Measurements from ENCODE around the gene GRIN2A.

The GRIN2A gene

GRCh38 chr16:9978160-9978725 is 204.0 kb downstream of the GRIN2A start:
- H3K9ac ChIP-seq (ENCODE audit: insufficient read length, low read depth), result no peak overlapping the region

GRCh38 chr16:9977333-9977897 is 204.8 kb downstream of the GRIN2A start:
- Histone ChIP-seq H3K4me1 (ENCODE audit: insufficient read depth, insufficient read length) (no peaks in the 10 kb centered on the region), H3K4me3 (ENCODE audit: insufficient read length, low read depth) (no peak overlapping the region), H3K27me3 (ENCODE audit: insufficient read depth, insufficient read length) (no peaks in the 10 kb centered on the region), H3K9me3 (ENCODE audit: insufficient read depth, low read length) (peaks cover 10% of the 10 kb centered on the region; the same call in 1 of the 2 replicates), H3K36me3 (ENCODE audit: insufficient read depth, insufficient read length, low read length) (no peaks in the 10 kb centered on the region), H3K9ac (ENCODE audit: insufficient read length, low read depth) (no peak overlapping the region)
- no peak for DNase-seq (ENCODE audit: low read depth, low spot score)
- TF ChIP-seq YY1 (IDR thresholded peaks at IDR 0.05; ENCODE audit: insufficient read depth, insufficient read length), result no peak
- TF ChIP-seq SUZ12 (IDR thresholded peaks at IDR 0.05; ENCODE audit: extremely low read depth, insufficient read depth, insufficient read length), result no peak
- TF ChIP-seq ZNF274 (IDR thresholded peaks at IDR 0.05; ENCODE audit: low read depth, low read length), result no peak

More at GRCh38 chr16:9978160-9978725, 204.0 kb downstream of the GRIN2A start:
- DNase-seq (ENCODE audit: low read depth, low spot score), result no peak
- no peak for TF ChIP-seq YY1 (IDR thresholded peaks at IDR 0.05; ENCODE audit: insufficient read depth, insufficient read length)
- TF ChIP-seq ZNF274 (IDR thresholded peaks at IDR 0.05; ENCODE audit: low read depth, low read length), result no peak
- no peak for TF ChIP-seq SUZ12 (IDR thresholded peaks at IDR 0.05; ENCODE audit: extremely low read depth, insufficient read depth, insufficient read length)
- no peaks in the 10 kb centered on the region for H3K27me3 ChIP-seq (ENCODE audit: insufficient read depth, insufficient read length)
- H3K9me3 ChIP-seq (ENCODE audit: insufficient read depth, low read length), result peaks cover 2% of the 10 kb centered on the region; the same call in 1 of the 2 replicates
- H3K4me1 ChIP-seq (ENCODE audit: insufficient read depth, insufficient read length), result no peaks in the 10 kb centered on the region
- no peak overlapping the region for H3K4me3 ChIP-seq (ENCODE audit: insufficient read length, low read depth)
- H3K36me3 ChIP-seq (ENCODE audit: insufficient read depth, insufficient read length, low read length), result no peaks in the 10 kb centered on the region

DNA sequence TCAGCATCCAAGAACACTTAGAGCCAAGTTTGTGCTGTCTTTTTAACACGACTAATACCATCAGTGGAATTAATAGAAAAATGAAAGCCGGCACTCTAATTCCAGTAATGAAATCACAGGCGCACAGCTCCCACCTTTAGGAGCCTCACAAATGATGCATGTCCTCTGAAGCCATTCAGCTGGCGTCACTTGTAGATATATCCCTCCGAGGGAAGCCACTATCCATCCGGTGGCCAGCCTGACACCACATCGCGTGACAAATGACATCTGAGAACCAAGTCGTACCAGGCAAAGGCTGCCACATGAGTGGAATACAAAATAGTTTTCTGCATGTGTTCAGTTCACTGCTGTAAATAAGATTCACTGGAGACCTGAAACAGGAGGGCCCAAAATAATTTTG is 205.6 kb downstream of the GRIN2A start:
- Histone ChIP-seq H3K9me3 (ENCODE audit: insufficient read depth, low read length) (peaks cover 10% of the 10 kb centered on the region; the same call in 1 of the 2 replicates), H3K4me1 (ENCODE audit: insufficient read depth, insufficient read length) (no peaks in the 10 kb centered on the region), H3K36me3 (ENCODE audit: insufficient read depth, insufficient read length, low read length) (no peaks in the 10 kb centered on the region), H3K9ac (ENCODE audit: insufficient read length, low read depth) (no peak overlapping the region), H3K4me3 (ENCODE audit: insufficient read length, low read depth) (no peak overlapping the region), H3K27me3 (ENCODE audit: insufficient read depth, insufficient read length) (no peaks in the 10 kb centered on the region)
- no peak for TF ChIP-seq ZNF274 (IDR thresholded peaks at IDR 0.05; ENCODE audit: low read depth, low read length)
- TF ChIP-seq YY1 (IDR thresholded peaks at IDR 0.05; ENCODE audit: insufficient read depth, insufficient read length), result no peak
- no peak for TF ChIP-seq SUZ12 (IDR thresholded peaks at IDR 0.05; ENCODE audit: extremely low read depth, insufficient read depth, insufficient read length)
- no peak for DNase-seq (ENCODE audit: low read depth, low spot score)

GRCh38 chr16:9971907-9972306 is 210.3 kb downstream of the GRIN2A start:
- DNase-seq (ENCODE audit: low read depth, low spot score), result peak; percentile 33
- Histone ChIP-seq H3K9me3 (ENCODE audit: insufficient read depth, low read length) (peaks cover 10% of the 10 kb centered on the region), H3K4me3 (ENCODE audit: insufficient read length, low read depth) (no peak overlapping the region), H3K9ac (ENCODE audit: insufficient read length, low read depth) (no peak overlapping the region), H3K4me1 (ENCODE audit: insufficient read depth, insufficient read length) (no peaks in the 10 kb centered on the region), H3K36me3 (ENCODE audit: insufficient read depth, insufficient read length, low read length) (no peaks in the 10 kb centered on the region), H3K27me3 (ENCODE audit: insufficient read depth, insufficient read length) (no peaks in the 10 kb centered on the region)
- TF ChIP-seq SUZ12 (IDR thresholded peaks at IDR 0.05; ENCODE audit: extremely low read depth, insufficient read depth, insufficient read length) (no peak), YY1 (IDR thresholded peaks at IDR 0.05; ENCODE audit: insufficient read depth, insufficient read length) (no peak), ZNF274 (IDR thresholded peaks at IDR 0.05; ENCODE audit: low read depth, low read length) (no peak)

DNA sequence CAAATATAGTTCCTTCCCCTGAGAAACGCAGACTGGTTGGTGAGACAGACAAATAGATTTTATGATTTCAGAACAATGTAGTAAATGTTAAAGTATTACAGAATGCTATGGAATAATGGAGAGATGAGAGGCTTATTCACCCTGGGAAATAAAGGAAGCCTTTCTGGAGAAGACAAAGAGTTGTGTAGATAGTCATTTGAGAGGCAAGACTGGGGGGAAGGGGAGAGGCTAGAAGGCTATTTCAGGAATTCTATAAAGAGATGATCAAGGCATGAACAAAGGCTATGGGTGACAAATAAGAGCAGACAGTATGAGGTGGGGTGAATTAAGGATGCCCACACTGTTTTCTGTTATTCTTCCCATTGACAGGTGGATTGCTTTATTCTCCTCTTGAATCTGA is 211.4 kb downstream of the GRIN2A start:
- TF ChIP-seq ZNF274 (IDR thresholded peaks at IDR 0.05; ENCODE audit: low read depth, low read length), result no peak
- TF ChIP-seq YY1 (IDR thresholded peaks at IDR 0.05; ENCODE audit: insufficient read depth, insufficient read length), result no peak
- TF ChIP-seq SUZ12 (IDR thresholded peaks at IDR 0.05; ENCODE audit: extremely low read depth, insufficient read depth, insufficient read length), result no peak
- H3K9ac ChIP-seq (ENCODE audit: insufficient read length, low read depth), result no peak overlapping the region
- DNase-seq (ENCODE audit: low read depth, low spot score), result no peak
- H3K4me1 ChIP-seq (ENCODE audit: insufficient read depth, insufficient read length), result no peaks in the 10 kb centered on the region
- H3K9me3 ChIP-seq (ENCODE audit: insufficient read depth, low read length), result peaks cover 10% of the 10 kb centered on the region
- H3K27me3 ChIP-seq (ENCODE audit: insufficient read depth, insufficient read length), result no peaks in the 10 kb centered on the region
- H3K4me3 ChIP-seq (ENCODE audit: insufficient read length, low read depth), result no peak overlapping the region
- H3K36me3 ChIP-seq (ENCODE audit: insufficient read depth, insufficient read length, low read length), result no peaks in the 10 kb centered on the region

DNA sequence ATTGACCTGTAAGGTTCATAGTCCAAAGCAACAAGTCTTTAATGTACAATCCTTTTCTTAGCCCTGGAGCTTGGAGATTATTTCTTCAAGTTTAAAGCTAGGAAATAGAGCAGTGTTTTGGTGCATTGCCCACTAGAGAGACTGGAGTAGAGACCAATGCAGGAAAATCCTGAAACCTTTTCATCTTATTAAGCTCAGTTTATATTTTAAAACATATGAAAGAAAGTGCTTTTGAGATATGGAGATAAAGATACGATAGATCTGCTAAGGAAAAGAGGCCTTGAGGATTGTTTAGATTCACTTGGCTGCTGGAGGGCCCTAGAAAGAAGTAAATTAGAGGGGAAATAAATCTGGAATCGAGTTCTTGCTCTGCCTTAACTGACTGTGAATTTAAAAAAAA is 212.0 kb downstream of the GRIN2A start:
- no peak for TF ChIP-seq SUZ12 (IDR thresholded peaks at IDR 0.05; ENCODE audit: extremely low read depth, insufficient read depth, insufficient read length)
- no peak for TF ChIP-seq ZNF274 (IDR thresholded peaks at IDR 0.05; ENCODE audit: low read depth, low read length)
- TF ChIP-seq YY1 (IDR thresholded peaks at IDR 0.05; ENCODE audit: insufficient read depth, insufficient read length), result no peak

GRCh38 chr16:9969580-9969979 is 212.6 kb downstream of the GRIN2A start:
- Histone ChIP-seq H3K27me3 (ENCODE audit: insufficient read depth, insufficient read length) (no peaks in the 10 kb centered on the region), H3K9me3 (ENCODE audit: insufficient read depth, low read length) (peaks cover 10% of the 10 kb centered on the region), H3K4me3 (ENCODE audit: insufficient read length, low read depth) (no peak overlapping the region), H3K9ac (ENCODE audit: insufficient read length, low read depth) (no peak overlapping the region), H3K4me1 (ENCODE audit: insufficient read depth, insufficient read length) (no peaks in the 10 kb centered on the region), H3K36me3 (ENCODE audit: insufficient read depth, insufficient read length, low read length) (no peaks in the 10 kb centered on the region)
- TF ChIP-seq SUZ12 (IDR thresholded peaks at IDR 0.05; ENCODE audit: extremely low read depth, insufficient read depth, insufficient read length) (no peak), ZNF274 (IDR thresholded peaks at IDR 0.05; ENCODE audit: low read depth, low read length) (no peak), YY1 (IDR thresholded peaks at IDR 0.05; ENCODE audit: insufficient read depth, insufficient read length) (no peak)
- DNase-seq (ENCODE audit: low read depth, low spot score), result no peak

More for the DNA sequence above, 212.0 kb downstream of the GRIN2A start:
- Histone ChIP-seq H3K4me1 (ENCODE audit: insufficient read depth, insufficient read length) (no peaks in the 10 kb centered on the region), H3K9ac (ENCODE audit: insufficient read length, low read depth) (no peak overlapping the region), H3K4me3 (ENCODE audit: insufficient read length, low read depth) (no peak overlapping the region), H3K36me3 (ENCODE audit: insufficient read depth, insufficient read length, low read length) (no peaks in the 10 kb centered on the region), H3K9me3 (ENCODE audit: insufficient read depth, low read length) (peaks cover 10% of the 10 kb centered on the region), H3K27me3 (ENCODE audit: insufficient read depth, insufficient read length) (no peaks in the 10 kb centered on the region)
- DNase-seq (ENCODE audit: low read depth, low spot score), result no peak

Measured in NT2/D1 (cell line).